Panc1 (cell line): Measurements from ENCODE around the gene MRTFA. TPM values are rescaled to one million over a fixed set of nuclear protein-coding genes. Genes with fewer than 3 reads are reported as not detected.

Experiments used
- ATAC-seq: fragments of 200-7000 bp; cut with Tn5 transposase; 2 replicates; pipeline ENCODE4 v1.9.1; 2020; ENCODE audit warnings: mild to moderate bottlenecking, moderate library complexity
- BruUV-seq: library from RNA; stranded (reverse); fragments of 400-500 nt; replicated peaks from 2 replicates; lab custom pipeline; 2021; lab: Mats Ljungman, UMichigan
- CTCF ChIA-PET: fragments of 300-600 bp; sonication (Branson Sonifier 250); formaldehyde crosslinking; loops from one replicate; lab custom pipeline; 2022; ENCODE audit warnings: antibody characterized with exemption; lab: Charles Lee
- POLR2A ChIA-PET: fragments of 300-600 bp; sonication (Branson Sonifier 250); formaldehyde crosslinking; loops from one replicate; lab custom pipeline; 2022; ENCODE audit warnings: antibody characterized with exemption; lab: Charles Lee
- DNase-seq: peaks from one replicate; pipeline ENCODE4 v3.0.0-alpha.2; 2010; ENCODE audit warnings: low read depth, low spot score
- H3K27ac ChIP-seq: 2 replicates; pipeline ENCODE4 v1.5.1; 2011; ENCODE audit warnings: mild to moderate bottlenecking, low read length, inconsistent platforms
- H3K27me3 ChIP-seq: fragments of 200-500 bp; sonication (Bioruptor generic); 2 replicates; pipeline ENCODE4 v1.6.0; 2014; ENCODE audit warnings: low read length, inconsistent platforms; ENCODE audit not compliant: control insufficient read depth, insufficient read depth
- H3K36me3 ChIP-seq: fragments of 200-500 bp; sonication (Bioruptor generic); 2 replicates; pipeline ENCODE4 v1.5.1; 2014; ENCODE audit warnings: inconsistent platforms, mild to moderate bottlenecking, low read length, moderate library complexity; ENCODE audit not compliant: control insufficient read depth, insufficient read depth
- H3K4me1 ChIP-seq: 2 replicates; pipeline ENCODE4 v1.5.1; 2011; ENCODE audit warnings: inconsistent platforms, mild to moderate bottlenecking, low read length, moderate library complexity; ENCODE audit not compliant: control insufficient read depth, insufficient read depth
- H3K4me3 ChIP-seq, 2 experiments: 2 replicates each; pipeline ENCODE4 v1.5.1; 2011 to 2012; ENCODE audit warnings: low read depth in 2 of 2, low read length in 2 of 2, mild to moderate bottlenecking in 2 of 2, inconsistent platforms in 1 of 2, moderate library complexity in 1 of 2
- H3K9me3 ChIP-seq: fragments of 200-500 bp; sonication (Bioruptor generic); 2 replicates; pipeline ENCODE4 v1.5.1; 2014; ENCODE audit warnings: low read depth, mild to moderate bottlenecking, inconsistent platforms, low read length, moderate library complexity; ENCODE audit not compliant: control insufficient read depth, insufficient read depth
- POLR2AphosphoS5 ChIP-seq: IDR thresholded peaks from 2 replicates; pipeline ENCODE4 v1.6.1; 2012; ENCODE audit warnings: mild to moderate bottlenecking, low read depth, low read length, moderate library complexity
- SIN3A ChIP-seq: IDR thresholded peaks from 2 replicates; pipeline ENCODE4 v1.6.1; 2012; ENCODE audit warnings: low read depth, mild to moderate bottlenecking, low read length, moderate library complexity, borderline replicate concordance; ENCODE audit not compliant: insufficient read depth
- TCF7L2 ChIP-seq: IDR thresholded peaks from 2 replicates; pipeline ENCODE4 v1.6.1; 2011; ENCODE audit warnings: mild to moderate bottlenecking, low read depth, low read length, inconsistent platforms
- in situ Hi-C: cut with HindIII; loops from 2 replicates; pipeline ENCODE4 v1.10.0; 2016; ENCODE audit warnings: low sequenced_read_pairs, low pct_unique_long_range_greater_than_20kb
- intact Hi-C: fragments of 100-400 bp; cut with micrococcal nuclease; formaldehyde crosslinking; loops from one replicate; pipeline ENCODE4 v1.10.0; 2022; ENCODE audit not compliant: unreplicated experiment
- total RNA-seq: library from RNA; stranded (reverse); gene quantifications from one replicate; pipeline ENCODE4 v1.2.1, GENCODE V29; 2021; ENCODE audit not compliant: unreplicated experiment
- TF ChIP-seq, protein P1 (sequence below): fragments of 450-650 bp; IDR thresholded peaks from 2 replicates; pipeline ENCODE4 v1.5.1; 2017; ENCODE audit warnings: mild to moderate bottlenecking
- TF ChIP-seq, protein P2 (sequence below), 2 experiments: IDR thresholded peaks; 2 replicates each; pipeline ENCODE4 v1.6.1; 2011 to 2012; ENCODE audit warnings: low read depth in 2 of 2, control low read depth in 1 of 2, low read length in 1 of 2, mild to moderate bottlenecking in 1 of 2, moderate library complexity in 1 of 2; ENCODE audit not compliant: insufficient read depth in 1 of 2

MRTFA gene
- total RNA-seq, 1 experiment from 2014 or later: 62.1 TPM

DNA sequence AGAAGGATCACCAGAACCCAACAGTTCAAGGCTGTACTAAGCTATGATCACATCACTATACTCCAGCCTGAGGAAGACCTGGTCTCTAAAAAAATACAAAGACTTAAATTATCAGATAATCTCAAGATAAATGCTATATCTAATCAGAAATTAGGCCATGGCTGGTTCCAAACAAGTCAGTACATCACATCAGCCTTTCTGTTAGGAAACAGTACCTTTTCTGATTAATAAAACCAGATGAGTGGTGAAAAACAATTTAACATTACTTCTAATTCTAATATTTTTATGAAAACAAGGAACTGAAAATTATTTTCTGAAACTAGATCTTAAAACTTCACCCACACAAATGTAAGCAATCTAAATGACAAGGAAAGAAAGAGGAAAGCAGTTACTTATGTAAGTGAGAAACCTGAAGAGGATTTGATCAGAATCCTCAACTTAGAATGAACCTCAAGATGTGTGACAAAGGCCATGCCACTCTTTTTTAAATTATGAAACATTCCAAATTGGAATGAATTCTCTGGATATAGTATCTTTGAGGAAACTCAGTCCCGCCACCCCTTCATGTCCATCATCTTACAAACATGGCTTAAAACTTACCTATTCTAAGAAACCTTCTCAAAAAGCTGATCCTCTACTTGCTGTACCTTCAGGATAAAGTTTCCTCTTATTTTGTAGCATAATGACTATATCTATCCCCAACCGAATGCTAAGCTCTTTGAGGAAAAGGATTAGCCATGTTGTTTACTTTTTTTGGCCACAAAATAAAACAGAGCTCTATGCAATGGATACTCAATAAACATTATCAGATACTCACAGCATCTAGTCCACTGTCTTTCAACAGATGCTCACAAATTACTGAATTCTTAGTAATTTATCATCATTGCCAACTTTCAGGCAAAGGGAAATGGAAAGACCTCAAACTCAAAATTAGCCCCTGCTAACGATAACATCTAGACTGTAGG is 132.0 kb downstream of the MRTFA start:
- peak overlapping the region; percentile 69 for H3K27ac ChIP-seq

DNA sequence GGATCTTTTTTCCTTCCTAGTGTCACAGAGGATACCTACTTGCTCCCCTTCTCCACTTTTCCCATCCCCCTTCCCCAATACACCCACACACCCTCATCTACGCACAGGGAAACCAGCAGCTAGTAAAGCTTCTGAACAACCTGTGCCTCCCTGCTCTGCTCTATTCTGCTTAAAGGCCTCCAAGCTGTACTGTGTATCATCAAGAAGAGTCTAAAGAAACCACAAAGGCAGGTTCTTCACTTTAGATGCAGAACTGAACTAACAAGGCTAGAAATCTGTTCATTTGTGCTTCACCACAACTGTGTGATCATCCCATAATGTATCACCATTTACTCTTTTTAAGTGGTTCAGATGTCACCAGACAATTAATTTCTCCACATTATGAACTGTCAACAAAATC is 133.6 kb downstream of the MRTFA start:
- ChIA-PET POLR2A (no interaction called here), CTCF (interaction anchor here (0.5 kb wide), 1 partner anchor 12 kb away, joined by 4 read pairs; no protein-coding TSS in a partner anchor)
- no TSS peak for BruUV-seq

More for the DNA sequence above, 132.0 kb downstream of the MRTFA start:
- POLR2A ChIA-PET: no interaction called here
- intact Hi-C loops: no loop called here
- H3K9me3 ChIP-seq: no peaks in the 10 kb centered on the region
- peaks cover 48% of the 10 kb centered on the region for H3K4me1 ChIP-seq
- CTCF ChIA-PET: no interaction called here
- no peaks in the 10 kb centered on the region for H3K36me3 ChIP-seq
- in situ Hi-C loops: no loop called here
- no peak for TF ChIP-seq SIN3A
- TF ChIP-seq, protein P1, sequence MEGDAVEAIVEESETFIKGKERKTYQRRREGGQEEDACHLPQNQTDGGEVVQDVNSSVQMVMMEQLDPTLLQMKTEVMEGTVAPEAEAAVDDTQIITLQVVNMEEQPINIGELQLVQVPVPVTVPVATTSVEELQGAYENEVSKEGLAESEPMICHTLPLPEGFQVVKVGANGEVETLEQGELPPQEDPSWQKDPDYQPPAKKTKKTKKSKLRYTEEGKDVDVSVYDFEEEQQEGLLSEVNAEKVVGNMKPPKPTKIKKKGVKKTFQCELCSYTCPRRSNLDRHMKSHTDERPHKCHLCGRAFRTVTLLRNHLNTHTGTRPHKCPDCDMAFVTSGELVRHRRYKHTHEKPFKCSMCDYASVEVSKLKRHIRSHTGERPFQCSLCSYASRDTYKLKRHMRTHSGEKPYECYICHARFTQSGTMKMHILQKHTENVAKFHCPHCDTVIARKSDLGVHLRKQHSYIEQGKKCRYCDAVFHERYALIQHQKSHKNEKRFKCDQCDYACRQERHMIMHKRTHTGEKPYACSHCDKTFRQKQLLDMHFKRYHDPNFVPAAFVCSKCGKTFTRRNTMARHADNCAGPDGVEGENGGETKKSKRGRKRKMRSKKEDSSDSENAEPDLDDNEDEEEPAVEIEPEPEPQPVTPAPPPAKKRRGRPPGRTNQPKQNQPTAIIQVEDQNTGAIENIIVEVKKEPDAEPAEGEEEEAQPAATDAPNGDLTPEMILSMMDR: no peak
- TF ChIP-seq TCF7L2: no peak
- no peak for TF ChIP-seq POLR2AphosphoS5
- TF ChIP-seq, protein P2, sequence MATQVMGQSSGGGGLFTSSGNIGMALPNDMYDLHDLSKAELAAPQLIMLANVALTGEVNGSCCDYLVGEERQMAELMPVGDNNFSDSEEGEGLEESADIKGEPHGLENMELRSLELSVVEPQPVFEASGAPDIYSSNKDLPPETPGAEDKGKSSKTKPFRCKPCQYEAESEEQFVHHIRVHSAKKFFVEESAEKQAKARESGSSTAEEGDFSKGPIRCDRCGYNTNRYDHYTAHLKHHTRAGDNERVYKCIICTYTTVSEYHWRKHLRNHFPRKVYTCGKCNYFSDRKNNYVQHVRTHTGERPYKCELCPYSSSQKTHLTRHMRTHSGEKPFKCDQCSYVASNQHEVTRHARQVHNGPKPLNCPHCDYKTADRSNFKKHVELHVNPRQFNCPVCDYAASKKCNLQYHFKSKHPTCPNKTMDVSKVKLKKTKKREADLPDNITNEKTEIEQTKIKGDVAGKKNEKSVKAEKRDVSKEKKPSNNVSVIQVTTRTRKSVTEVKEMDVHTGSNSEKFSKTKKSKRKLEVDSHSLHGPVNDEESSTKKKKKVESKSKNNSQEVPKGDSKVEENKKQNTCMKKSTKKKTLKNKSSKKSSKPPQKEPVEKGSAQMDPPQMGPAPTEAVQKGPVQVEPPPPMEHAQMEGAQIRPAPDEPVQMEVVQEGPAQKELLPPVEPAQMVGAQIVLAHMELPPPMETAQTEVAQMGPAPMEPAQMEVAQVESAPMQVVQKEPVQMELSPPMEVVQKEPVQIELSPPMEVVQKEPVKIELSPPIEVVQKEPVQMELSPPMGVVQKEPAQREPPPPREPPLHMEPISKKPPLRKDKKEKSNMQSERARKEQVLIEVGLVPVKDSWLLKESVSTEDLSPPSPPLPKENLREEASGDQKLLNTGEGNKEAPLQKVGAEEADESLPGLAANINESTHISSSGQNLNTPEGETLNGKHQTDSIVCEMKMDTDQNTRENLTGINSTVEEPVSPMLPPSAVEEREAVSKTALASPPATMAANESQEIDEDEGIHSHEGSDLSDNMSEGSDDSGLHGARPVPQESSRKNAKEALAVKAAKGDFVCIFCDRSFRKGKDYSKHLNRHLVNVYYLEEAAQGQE (IDR thresholded peaks at IDR 0.05; ENCODE audit: insufficient read depth in 1 of 2, low read depth in 2 of 2, low read length in 1 of 2): no peak
- no TSS peak for BruUV-seq
- no peak for ATAC-seq
- DNase-seq: no peak
- no peak overlapping the region for H3K4me3 ChIP-seq
- H3K27me3 ChIP-seq: no peaks in the 10 kb centered on the region

More for the DNA sequence above, 133.6 kb downstream of the MRTFA start:
- Histone ChIP-seq H3K4me1 (peaks cover 48% of the 10 kb centered on the region), H3K36me3 (no peaks in the 10 kb centered on the region), H3K9me3 (no peaks in the 10 kb centered on the region), H3K4me3 (no peak overlapping the region), H3K27me3 (no peaks in the 10 kb centered on the region), H3K27ac (peak overlapping the region; percentile 80)
- intact Hi-C loops (no loop called here), in situ Hi-C loops (no loop called here)
- DNase-seq: no peak
- no peak for ATAC-seq
- TF ChIP-seq, protein P2 (IDR thresholded peaks at IDR 0.05; ENCODE audit: insufficient read depth in 1 of 2, low read depth in 2 of 2, low read length in 1 of 2): no peak
- TF ChIP-seq, protein P1: no peak
- no peak for TF ChIP-seq TCF7L2
- no peak for TF ChIP-seq SIN3A
- no peak for TF ChIP-seq POLR2AphosphoS5
